HepG2 (cell line): ENCODE data around the gene CCDC136. TPM values are rescaled to one million over a fixed set of nuclear protein-coding genes. Genes with fewer than 3 reads are reported as not detected.

Experiments
- ADNP ChIP-seq: sonication (generic); formaldehyde crosslinking; IDR thresholded peaks from 2 replicates; pipeline ENCODE4 v1.4.0; 2020; ENCODE audit warnings: missing genetic modification reagents
- ETV6 ChIP-seq: sonication (generic); formaldehyde crosslinking; conservative IDR thresholded peaks from 2 replicates; pipeline ENCODE4 v1.4.0; 2020; ENCODE audit warnings: missing genetic modification reagents
- HES4 ChIP-seq: sonication (generic); formaldehyde crosslinking; IDR thresholded peaks from 2 replicates; pipeline ENCODE4 v1.9.0; 2021; ENCODE audit warnings: mild to moderate bottlenecking, missing genetic modification reagents, borderline replicate concordance
- HMGA1 ChIP-seq: sonication (generic); formaldehyde crosslinking; conservative IDR thresholded peaks from 2 replicates; pipeline ENCODE4 v1.4.0; 2020; ENCODE audit warnings: missing genetic modification reagents
- RFX3 ChIP-seq: IDR thresholded peaks from 2 replicates; pipeline ENCODE4 v1.6.1; 2016; ENCODE audit warnings: missing biosample characterization, missing genetic modification reagents
- SAP130 ChIP-seq: IDR thresholded peaks from 2 replicates; pipeline ENCODE4 v1.6.1; 2016; ENCODE audit warnings: low read depth
- TAF15 ChIP-seq: fragments of 200-400 bp; formaldehyde crosslinking; IDR thresholded peaks from one replicate; pipeline ENCODE4 v1.6.1; 2018; ENCODE audit warnings: mild to moderate bottlenecking, low read depth, low read length; ENCODE audit not compliant: poor library complexity, severe bottlenecking
- XBP1 ChIP-seq: sonication (generic); formaldehyde crosslinking; IDR thresholded peaks from 2 replicates; pipeline ENCODE4 v1.5.0; 2020; ENCODE audit warnings: missing genetic modification reagents
- ZNF484 ChIP-seq: sonication (generic); formaldehyde crosslinking; IDR thresholded peaks from 2 replicates; pipeline ENCODE4 v1.5.1; 2020; ENCODE audit warnings: mild to moderate bottlenecking, low read depth, missing genetic modification reagents, borderline replicate concordance
- ZNF782 ChIP-seq: sonication (generic); formaldehyde crosslinking; IDR thresholded peaks from 2 replicates; pipeline ENCODE4 v1.4.0; 2020; ENCODE audit warnings: missing genetic modification reagents, mild to moderate bottlenecking, borderline replicate concordance
- ZNF83 ChIP-seq: sonication (generic); formaldehyde crosslinking; IDR thresholded peaks from 2 replicates; pipeline ENCODE4 v1.4.0; 2020; ENCODE audit warnings: missing genetic modification reagents, mild to moderate bottlenecking, borderline replicate concordance
- polyA plus RNA-seq, 8 experiments: library from polyadenylated mRNA; depleted of rRNA in 3 of 8; stranded (reverse) in 7 of 8; unstranded in 1 of 8; fragments of >200 nt; fragmentation: Illumina TruSeq in 4 of 8; extraction: Trizol in 4 of 8; gene quantifications; 2 replicates each; pipeline versions ENCODE4 v1.2.1 to v1.2.3, GENCODE V29; 2011 to 2016; ENCODE audit warnings: low read depth in 4 of 8, missing spikeins in 1 of 8, mixed read lengths in 1 of 8; ENCODE audit not compliant: insufficient read depth in 1 of 8
- total RNA-seq, 5 experiments: library from RNA; depleted of rRNA; stranded (reverse); fragments of >200 nt; fragmentation: Illumina TruSeq; extraction: Trizol; gene quantifications; 2 replicates each; pipeline ENCODE4 v1.2.3, GENCODE V29; 2016; ENCODE audit warnings: low read depth in 1 of 5
- TF ChIP-seq, protein P1 (sequence below): sonication (generic); formaldehyde crosslinking; IDR thresholded peaks from one replicate; pipeline ENCODE4 v1.5.1; 2020; ENCODE audit warnings: mild to moderate bottlenecking, missing genetic modification reagents; ENCODE audit errors: not compliant biosample characterization
- TF ChIP-seq, protein P2 (sequence below): sonication (generic); formaldehyde crosslinking; IDR thresholded peaks from 2 replicates; pipeline ENCODE4 v1.5.0; 2020; ENCODE audit warnings: mild to moderate bottlenecking, missing genetic modification reagents
- TF ChIP-seq, protein P3 (sequence below): sonication (generic); formaldehyde crosslinking; IDR thresholded peaks from 2 replicates; pipeline ENCODE4 v1.5.0; 2020; ENCODE audit warnings: mild to moderate bottlenecking, missing genetic modification reagents, borderline replicate concordance

Gene CCDC136
- total and polyA plus RNA-seq, 2 of the 13 experiments (the other 11 are each of a cell fraction or from before 2014, with no cell fraction given), result 0.04 to 0.38 TPM

DNA sequence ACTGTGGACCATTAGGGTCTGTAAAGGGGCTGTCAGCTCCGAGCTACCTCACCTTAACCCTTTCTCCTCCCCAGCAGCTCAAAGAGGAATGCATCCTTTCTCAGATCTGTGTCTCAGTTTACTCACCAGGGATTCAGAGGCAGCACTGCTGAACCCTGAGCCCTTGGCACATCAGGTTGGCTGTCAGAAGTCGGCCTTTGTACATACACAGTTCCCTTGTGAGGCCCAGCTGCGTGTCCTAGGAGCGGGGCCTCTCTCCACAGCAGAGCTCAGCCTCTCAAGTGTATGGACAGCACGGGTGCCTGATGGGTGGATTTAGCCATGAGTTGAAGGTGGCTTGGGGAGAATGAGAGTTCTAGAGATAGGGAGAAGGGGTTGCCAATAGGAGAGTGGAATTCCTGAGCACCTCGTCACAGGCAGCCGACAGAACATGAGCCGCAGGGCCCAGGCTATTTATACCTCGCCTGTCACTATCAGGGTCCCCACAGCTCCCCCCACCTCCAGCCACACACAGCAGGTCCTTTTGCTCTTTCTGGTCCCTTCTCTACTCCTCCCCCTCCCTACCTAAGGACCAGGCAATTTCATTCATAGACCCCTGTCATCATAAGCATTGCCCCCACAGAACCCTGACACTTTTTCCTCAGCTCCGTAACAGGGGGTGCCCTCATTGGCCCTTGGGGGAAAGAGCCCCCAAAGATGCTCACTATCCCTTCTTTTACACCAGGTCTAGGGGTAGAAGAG, 36.4 kb downstream of the CCDC136 start (continued):
- TF ChIP-seq, protein P1, sequence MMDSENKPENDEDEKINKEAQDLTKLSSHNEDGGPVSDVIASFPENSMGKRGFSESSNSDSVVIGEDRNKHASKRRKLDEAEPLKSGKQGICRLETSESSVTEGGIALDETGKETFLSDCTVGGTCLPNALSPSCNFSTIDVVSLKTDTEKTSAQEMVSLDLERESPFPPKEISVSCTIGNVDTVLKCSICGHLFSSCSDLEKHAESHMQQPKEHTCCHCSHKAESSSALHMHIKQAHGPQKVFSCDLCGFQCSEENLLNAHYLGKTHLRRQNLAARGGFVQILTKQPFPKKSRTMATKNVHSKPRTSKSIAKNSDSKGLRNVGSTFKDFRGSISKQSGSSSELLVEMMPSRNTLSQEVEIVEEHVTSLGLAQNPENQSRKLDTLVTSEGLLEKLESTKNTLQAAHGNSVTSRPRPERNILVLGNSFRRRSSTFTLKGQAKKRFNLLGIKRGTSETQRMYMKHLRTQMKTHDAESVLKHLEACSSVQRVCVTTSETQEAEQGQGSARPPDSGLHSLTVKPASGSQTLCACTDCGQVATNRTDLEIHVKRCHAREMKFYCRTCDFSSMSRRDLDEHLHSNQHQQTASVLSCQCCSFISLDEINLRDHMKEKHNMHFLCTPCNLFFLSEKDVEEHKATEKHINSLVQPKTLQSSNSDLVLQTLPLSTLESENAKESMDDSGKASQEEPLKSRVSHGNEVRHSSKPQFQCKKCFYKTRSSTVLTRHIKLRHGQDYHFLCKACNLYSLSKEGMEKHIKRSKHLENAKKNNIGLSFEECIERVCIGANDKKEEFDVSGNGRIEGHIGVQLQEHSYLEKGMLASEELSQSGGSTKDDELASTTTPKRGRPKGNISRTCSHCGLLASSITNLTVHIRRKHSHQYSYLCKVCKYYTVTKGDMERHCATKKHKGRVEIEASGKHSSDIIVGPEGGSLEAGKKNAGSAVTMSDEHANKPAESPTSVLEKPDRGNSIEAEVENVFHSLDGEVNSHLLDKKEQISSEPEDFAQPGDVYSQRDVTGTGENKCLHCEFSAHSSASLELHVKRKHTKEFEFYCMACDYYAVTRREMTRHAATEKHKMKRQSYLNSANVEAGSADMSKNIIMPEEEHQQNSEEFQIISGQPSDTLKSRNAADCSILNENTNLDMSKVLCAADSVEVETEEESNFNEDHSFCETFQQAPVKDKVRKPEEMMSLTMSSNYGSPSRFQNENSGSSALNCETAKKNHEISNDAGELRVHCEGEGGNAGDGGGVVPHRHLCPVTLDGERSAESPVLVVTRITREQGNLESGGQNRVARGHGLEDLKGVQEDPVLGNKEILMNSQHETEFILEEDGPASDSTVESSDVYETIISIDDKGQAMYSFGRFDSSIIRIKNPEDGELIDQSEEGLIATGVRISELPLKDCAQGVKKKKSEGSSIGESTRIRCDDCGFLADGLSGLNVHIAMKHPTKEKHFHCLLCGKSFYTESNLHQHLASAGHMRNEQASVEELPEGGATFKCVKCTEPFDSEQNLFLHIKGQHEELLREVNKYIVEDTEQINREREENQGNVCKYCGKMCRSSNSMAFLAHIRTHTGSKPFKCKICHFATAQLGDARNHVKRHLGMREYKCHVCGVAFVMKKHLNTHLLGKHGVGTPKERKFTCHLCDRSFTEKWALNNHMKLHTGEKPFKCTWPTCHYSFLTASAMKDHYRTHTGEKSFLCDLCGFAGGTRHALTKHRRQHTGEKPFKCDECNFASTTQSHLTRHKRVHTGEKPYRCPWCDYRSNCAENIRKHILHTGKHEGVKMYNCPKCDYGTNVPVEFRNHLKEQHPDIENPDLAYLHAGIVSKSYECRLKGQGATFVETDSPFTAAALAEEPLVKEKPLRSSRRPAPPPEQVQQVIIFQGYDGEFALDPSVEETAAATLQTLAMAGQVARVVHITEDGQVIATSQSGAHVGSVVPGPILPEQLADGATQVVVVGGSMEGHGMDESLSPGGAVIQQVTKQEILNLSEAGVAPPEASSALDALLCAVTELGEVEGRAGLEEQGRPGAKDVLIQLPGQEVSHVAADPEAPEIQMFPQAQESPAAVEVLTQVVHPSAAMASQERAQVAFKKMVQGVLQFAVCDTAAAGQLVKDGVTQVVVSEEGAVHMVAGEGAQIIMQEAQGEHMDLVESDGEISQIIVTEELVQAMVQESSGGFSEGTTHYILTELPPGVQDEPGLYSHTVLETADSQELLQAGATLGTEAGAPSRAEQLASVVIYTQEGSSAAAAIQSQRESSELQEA (CRISPR knock-in tag), result no peak
- no peak for TF ChIP-seq XBP1 (CRISPR knock-in tag)
- TF ChIP-seq ZNF83 (CRISPR knock-in tag), result no peak
- TF ChIP-seq, protein P2, sequence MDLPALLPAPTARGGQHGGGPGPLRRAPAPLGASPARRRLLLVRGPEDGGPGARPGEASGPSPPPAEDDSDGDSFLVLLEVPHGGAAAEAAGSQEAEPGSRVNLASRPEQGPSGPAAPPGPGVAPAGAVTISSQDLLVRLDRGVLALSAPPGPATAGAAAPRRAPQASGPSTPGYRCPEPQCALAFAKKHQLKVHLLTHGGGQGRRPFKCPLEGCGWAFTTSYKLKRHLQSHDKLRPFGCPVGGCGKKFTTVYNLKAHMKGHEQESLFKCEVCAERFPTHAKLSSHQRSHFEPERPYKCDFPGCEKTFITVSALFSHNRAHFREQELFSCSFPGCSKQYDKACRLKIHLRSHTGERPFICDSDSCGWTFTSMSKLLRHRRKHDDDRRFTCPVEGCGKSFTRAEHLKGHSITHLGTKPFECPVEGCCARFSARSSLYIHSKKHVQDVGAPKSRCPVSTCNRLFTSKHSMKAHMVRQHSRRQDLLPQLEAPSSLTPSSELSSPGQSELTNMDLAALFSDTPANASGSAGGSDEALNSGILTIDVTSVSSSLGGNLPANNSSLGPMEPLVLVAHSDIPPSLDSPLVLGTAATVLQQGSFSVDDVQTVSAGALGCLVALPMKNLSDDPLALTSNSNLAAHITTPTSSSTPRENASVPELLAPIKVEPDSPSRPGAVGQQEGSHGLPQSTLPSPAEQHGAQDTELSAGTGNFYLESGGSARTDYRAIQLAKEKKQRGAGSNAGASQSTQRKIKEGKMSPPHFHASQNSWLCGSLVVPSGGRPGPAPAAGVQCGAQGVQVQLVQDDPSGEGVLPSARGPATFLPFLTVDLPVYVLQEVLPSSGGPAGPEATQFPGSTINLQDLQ, result no peak
- no peak for TF ChIP-seq ZNF782 (CRISPR knock-in tag)
- no peak for TF ChIP-seq ADNP
- no peak for TF ChIP-seq ETV6
- TF ChIP-seq ZNF484 (CRISPR knock-in tag), result no peak
- TF ChIP-seq, protein P3, sequence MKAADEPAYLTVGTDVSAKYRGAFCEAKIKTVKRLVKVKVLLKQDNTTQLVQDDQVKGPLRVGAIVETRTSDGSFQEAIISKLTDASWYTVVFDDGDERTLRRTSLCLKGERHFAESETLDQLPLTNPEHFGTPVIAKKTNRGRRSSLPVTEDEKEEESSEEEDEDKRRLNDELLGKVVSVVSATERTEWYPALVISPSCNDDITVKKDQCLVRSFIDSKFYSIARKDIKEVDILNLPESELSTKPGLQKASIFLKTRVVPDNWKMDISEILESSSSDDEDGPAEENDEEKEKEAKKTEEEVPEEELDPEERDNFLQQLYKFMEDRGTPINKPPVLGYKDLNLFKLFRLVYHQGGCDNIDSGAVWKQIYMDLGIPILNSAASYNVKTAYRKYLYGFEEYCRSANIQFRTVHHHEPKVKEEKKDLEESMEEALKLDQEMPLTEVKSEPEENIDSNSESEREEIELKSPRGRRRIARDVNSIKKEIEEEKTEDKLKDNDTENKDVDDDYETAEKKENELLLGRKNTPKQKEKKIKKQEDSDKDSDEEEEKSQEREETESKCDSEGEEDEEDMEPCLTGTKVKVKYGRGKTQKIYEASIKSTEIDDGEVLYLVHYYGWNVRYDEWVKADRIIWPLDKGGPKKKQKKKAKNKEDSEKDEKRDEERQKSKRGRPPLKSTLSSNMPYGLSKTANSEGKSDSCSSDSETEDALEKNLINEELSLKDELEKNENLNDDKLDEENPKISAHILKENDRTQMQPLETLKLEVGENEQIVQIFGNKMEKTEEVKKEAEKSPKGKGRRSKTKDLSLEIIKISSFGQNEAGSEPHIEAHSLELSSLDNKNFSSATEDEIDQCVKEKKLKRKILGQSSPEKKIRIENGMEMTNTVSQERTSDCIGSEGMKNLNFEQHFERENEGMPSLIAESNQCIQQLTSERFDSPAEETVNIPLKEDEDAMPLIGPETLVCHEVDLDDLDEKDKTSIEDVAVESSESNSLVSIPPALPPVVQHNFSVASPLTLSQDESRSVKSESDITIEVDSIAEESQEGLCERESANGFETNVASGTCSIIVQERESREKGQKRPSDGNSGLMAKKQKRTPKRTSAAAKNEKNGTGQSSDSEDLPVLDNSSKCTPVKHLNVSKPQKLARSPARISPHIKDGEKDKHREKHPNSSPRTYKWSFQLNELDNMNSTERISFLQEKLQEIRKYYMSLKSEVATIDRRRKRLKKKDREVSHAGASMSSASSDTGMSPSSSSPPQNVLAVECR (CRISPR knock-in tag), result 0 out of 2 replicates have a peak, but pooled peaks have one; percentile 32
- no peak for TF ChIP-seq HMGA1 (CRISPR knock-in tag)
- peak; percentile 27; the same call in 1 of the 2 replicates for TF ChIP-seq SAP130 (CRISPR knock-in tag)
- TF ChIP-seq RFX3 (CRISPR knock-in tag), result no peak
- no peak for TF ChIP-seq HES4 (CRISPR knock-in tag)
- no peak for TF ChIP-seq TAF15
